Upper lobe of left lung (tissue), 6 donors: Measurements from ENCODE around the gene DISC1. TPM values are rescaled to one million over a fixed set of nuclear protein-coding genes. Genes with fewer than 3 reads are reported as not detected.

Source experiments
- ATAC-seq, 2 donors: fragments of 200-7000 bp; cut with Tn5 transposase; one replicate each; pipeline ENCODE4 v1.9.1; 2022; ENCODE audit warnings: mild to moderate bottlenecking in 2 of 2, moderate library complexity in 2 of 2; ENCODE audit not compliant: low FRiP score in 2 of 2
- DNase-seq, 2 donors: peaks; one replicate each; pipeline ENCODE4 v3.0.0-alpha.2; 2019 to 2020
- H3K27ac ChIP-seq, 4 donors: fragments of 200-600 bp; sonication (generic); one replicate each; pipeline ENCODE4 v1.5.1; 2016 to 2019
- H3K27me3 ChIP-seq, 4 donors: fragments of 200-600 bp; sonication (generic); one replicate each; pipeline ENCODE4 v1.5.1; 2017 to 2019
- H3K36me3 ChIP-seq, 4 donors: fragments of 200-600 bp; sonication (generic); one replicate each; pipeline ENCODE4 v1.5.1; 2016 to 2019
- H3K4me1 ChIP-seq, 4 donors: fragments of 200-600 bp; sonication (generic); one replicate each; pipeline ENCODE4 v1.5.1; 2018 to 2019
- H3K4me3 ChIP-seq, 4 donors: fragments of 200-600 bp; sonication (generic); one replicate each; pipeline ENCODE4 v1.5.1; 2017 to 2019; ENCODE audit warnings: mild to moderate bottlenecking in 2 of 4, moderate library complexity in 1 of 4
- H3K9me3 ChIP-seq, 4 donors: fragments of 200-600 bp; sonication (generic); one replicate each; pipeline ENCODE4 v1.5.1; 2018 to 2019
- EP300 ChIP-seq, 4 donors: sonication (generic); formaldehyde crosslinking; IDR thresholded peaks; one replicate each; pipeline ENCODE4 v1.5.1; 2017; ENCODE audit warnings: antibody characterized with exemption in 4 of 4, control low read depth in 2 of 4
- POLR2A ChIP-seq, 4 donors: fragments of 450-650 bp; IDR thresholded peaks; one replicate each; pipeline ENCODE4 v1.5.1; 2016 to 2017; ENCODE audit warnings: antibody characterized with exemption in 4 of 4, mild to moderate bottlenecking in 2 of 4
- POLR2AphosphoS5 ChIP-seq, 2 donors: sonication (generic); formaldehyde crosslinking; IDR thresholded peaks; one replicate each; pipeline ENCODE4 v1.5.1; 2017; ENCODE audit warnings: antibody characterized with exemption in 2 of 2
- WGBS, 2 donors: methylation state at CpG; one replicate each; pipeline ENCODE4 v1.1.5; 2017 to 2018; 5-methylcytosine and 5-hydroxymethylcytosine counted together
- total RNA-seq, 6 donors: library from RNA; depleted of rRNA in 4 of 6; stranded (reverse); fragments of >200 nt in 4 of 6; gene quantifications; one replicate each; pipeline versions ENCODE4 v1.1.0 to v1.2.1, GENCODE V29; 2016 to 2021
- TF ChIP-seq, protein P1 (sequence below), 6 experiments: fragments of 450-650 bp in 4 of 6; fragments of 200-600 bp in 2 of 6; sonication (generic) in 2 of 6; IDR thresholded peaks; one replicate each; pipeline ENCODE4 v1.5.1; 2016 to 2019; ENCODE audit warnings: antibody characterized with exemption in 6 of 6
- donor health status: DM: no; HTN: no; CAD: no; lungs with moderate emphysema.
- donor health status: DM: no; HTN: yes; CAD: no; lungs with severe emphysema.

Gene DISC1
- total RNA-seq, 6 donors from 2014 or later, result 6.1 to 16.8 (median 10.5) TPM

DNA sequence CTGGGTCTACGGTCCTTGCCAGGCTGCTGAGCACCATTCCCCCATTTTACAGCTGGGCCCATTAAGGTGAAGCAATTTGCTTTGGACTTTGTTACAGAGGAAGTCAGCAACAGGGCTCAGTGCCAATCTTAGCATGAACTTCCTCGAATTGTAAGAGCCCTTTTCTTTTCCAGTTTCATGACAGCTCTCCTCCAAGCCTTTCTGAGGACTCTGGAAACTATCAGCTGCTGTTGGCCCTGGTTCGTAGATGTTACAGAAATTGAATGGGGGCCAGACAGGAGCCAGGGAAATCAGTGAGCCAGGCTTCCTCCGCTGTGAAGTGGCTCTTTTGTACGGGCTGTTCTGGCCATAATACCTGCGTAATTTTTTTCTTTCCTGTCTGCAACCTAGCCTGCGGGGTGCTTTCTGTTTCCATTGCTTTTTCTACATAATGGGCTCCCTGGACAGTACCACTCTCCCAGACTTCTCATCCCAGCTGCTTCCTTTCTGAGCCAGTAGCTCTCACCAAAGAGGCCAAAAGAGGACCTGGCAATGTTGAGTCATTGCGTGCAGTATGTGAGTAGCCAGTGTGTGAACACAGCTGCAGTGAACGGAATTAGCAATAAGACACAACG, 386.3 kb downstream of the DISC1 start:
- peak in 1 of 2 donors; percentile 39 for DNase-seq
- ATAC-seq, result peak; percentile 76 to 82
- TF ChIP-seq POLR2A (IDR thresholded peaks at IDR 0.05) (no peak), EP300 (IDR thresholded peaks at IDR 0.05) (no peak), POLR2AphosphoS5 (IDR thresholded peaks at IDR 0.05) (peak in 1 of 2 donors; percentile 25)
- TF ChIP-seq, protein P1, sequence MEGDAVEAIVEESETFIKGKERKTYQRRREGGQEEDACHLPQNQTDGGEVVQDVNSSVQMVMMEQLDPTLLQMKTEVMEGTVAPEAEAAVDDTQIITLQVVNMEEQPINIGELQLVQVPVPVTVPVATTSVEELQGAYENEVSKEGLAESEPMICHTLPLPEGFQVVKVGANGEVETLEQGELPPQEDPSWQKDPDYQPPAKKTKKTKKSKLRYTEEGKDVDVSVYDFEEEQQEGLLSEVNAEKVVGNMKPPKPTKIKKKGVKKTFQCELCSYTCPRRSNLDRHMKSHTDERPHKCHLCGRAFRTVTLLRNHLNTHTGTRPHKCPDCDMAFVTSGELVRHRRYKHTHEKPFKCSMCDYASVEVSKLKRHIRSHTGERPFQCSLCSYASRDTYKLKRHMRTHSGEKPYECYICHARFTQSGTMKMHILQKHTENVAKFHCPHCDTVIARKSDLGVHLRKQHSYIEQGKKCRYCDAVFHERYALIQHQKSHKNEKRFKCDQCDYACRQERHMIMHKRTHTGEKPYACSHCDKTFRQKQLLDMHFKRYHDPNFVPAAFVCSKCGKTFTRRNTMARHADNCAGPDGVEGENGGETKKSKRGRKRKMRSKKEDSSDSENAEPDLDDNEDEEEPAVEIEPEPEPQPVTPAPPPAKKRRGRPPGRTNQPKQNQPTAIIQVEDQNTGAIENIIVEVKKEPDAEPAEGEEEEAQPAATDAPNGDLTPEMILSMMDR (IDR thresholded peaks at IDR 0.05), result no peak
- Histone ChIP-seq H3K9me3 (no peaks in the 10 kb centered on the region), H3K4me1 (peaks cover 8 to 18% (median 11%) of the 10 kb centered on the region in 4 donors), H3K36me3 (no peaks in the 10 kb centered on the region), H3K4me3 (peak overlapping the region in 2 of 4 donors; percentile 11 to 19), H3K27ac (peak overlapping the region; percentile 28 to 53 (median 44)), H3K27me3 (no peaks in the 10 kb centered on the region)
- 39 to 40% methylated on average over 10 of the region's 10 CpGs for WGBS, 2 donors

DNA sequence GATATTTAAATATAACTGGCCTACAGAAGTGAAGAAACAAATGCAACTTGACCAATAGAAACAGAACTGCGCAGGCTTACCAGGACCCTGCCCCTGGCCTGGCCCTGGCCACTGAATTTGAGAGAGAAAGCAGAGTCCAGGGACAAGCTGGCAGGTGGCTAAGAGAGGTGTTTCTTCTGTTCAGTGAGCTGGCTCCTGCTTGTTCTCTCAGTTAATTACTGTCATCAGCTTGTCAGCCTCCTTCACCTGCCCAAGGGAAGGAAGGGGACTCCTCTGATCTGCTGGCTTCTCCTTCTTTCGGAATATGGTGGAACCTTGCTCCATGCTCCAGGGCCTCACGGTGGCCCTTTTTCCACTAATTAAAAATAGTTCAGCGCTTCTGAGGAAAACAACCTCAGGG, 388.4 kb downstream of the DISC1 start:
- Histone ChIP-seq H3K36me3 (no peaks in the 10 kb centered on the region), H3K4me3 (no peak overlapping the region), H3K4me1 (peaks cover 8 to 18% (median 11%) of the 10 kb centered on the region in 4 donors), H3K27ac (no peak overlapping the region), H3K27me3 (no peaks in the 10 kb centered on the region), H3K9me3 (no peaks in the 10 kb centered on the region)
- WGBS, 2 donors, result 97 to 100% methylated on average over 4 of the region's 4 CpGs
- DNase-seq, result no peak
- ATAC-seq, result no peak
- no peak for TF ChIP-seq POLR2A (IDR thresholded peaks at IDR 0.05)
- TF ChIP-seq, protein P1 (IDR thresholded peaks at IDR 0.05), result no peak
- no peak for TF ChIP-seq POLR2AphosphoS5 (IDR thresholded peaks at IDR 0.05)
- no peak for TF ChIP-seq EP300 (IDR thresholded peaks at IDR 0.05)

DNA sequence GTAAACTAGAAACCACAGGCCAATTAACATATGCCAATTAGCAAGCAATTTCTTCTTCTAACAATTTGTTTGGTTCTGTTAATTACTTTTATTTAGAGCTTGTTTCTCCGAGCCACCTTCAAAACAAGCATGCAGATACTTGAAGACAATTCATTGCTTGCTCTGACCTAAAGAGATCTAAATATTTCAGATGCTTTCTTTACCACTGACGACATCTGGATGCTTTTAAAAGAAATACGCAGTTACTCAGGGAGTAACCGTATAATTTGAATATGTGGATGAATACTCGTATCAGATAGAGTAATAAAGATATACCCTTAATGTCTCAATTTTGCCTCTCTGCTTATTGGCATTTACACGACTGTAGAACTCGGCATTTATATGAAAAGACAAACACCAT, 390.0 kb downstream of the DISC1 start:
- Histone ChIP-seq H3K9me3 (no peaks in the 10 kb centered on the region), H3K4me1 (peaks cover 8 to 18% (median 11%) of the 10 kb centered on the region in 4 donors), H3K36me3 (no peaks in the 10 kb centered on the region), H3K27me3 (no peaks in the 10 kb centered on the region), H3K4me3 (no peak overlapping the region), H3K27ac (no peak overlapping the region)
- ATAC-seq (no peak), DNase-seq (no peak)
- 91 to 95% methylated on average over 7 of the region's 7 CpGs for WGBS, 2 donors
- TF ChIP-seq EP300 (IDR thresholded peaks at IDR 0.05) (no peak), POLR2AphosphoS5 (IDR thresholded peaks at IDR 0.05) (no peak), POLR2A (IDR thresholded peaks at IDR 0.05) (no peak)

DNA sequence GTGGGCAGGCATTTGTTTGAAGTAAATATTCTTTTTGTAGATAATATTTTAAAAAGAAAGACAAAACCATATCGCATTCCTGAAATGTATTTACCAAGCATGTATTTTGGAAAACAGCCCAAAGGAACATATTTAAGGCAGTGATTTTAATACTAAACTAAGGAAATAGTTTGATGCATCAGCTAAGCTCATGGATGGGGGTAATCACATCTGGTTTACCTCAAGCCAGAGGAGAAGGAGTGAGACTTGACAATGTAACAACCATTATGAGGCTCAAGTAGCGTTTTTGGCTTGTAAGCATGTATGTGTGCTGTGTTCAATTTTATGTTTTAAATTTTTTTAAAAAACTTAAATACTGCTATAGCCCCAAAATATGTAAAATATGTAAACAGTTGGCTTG, 390.5 kb downstream of the DISC1 start:
- H3K36me3 ChIP-seq, result no peaks in the 10 kb centered on the region
- H3K4me1 ChIP-seq, result peaks cover 8 to 18% (median 11%) of the 10 kb centered on the region in 4 donors
- H3K27ac ChIP-seq, result no peak overlapping the region
- ATAC-seq (no peak), DNase-seq (no peak)
- TF ChIP-seq EP300 (IDR thresholded peaks at IDR 0.05) (no peak), POLR2A (IDR thresholded peaks at IDR 0.05) (no peak), POLR2AphosphoS5 (IDR thresholded peaks at IDR 0.05) (no peak)
- TF ChIP-seq, protein P1 (IDR thresholded peaks at IDR 0.05), result no peak
- 82 to 92% methylated on average over 2 of the region's 2 CpGs for WGBS, 2 donors
- no peaks in the 10 kb centered on the region for H3K27me3 ChIP-seq
- H3K9me3 ChIP-seq, result no peaks in the 10 kb centered on the region
- H3K4me3 ChIP-seq, result no peak overlapping the region

DNA sequence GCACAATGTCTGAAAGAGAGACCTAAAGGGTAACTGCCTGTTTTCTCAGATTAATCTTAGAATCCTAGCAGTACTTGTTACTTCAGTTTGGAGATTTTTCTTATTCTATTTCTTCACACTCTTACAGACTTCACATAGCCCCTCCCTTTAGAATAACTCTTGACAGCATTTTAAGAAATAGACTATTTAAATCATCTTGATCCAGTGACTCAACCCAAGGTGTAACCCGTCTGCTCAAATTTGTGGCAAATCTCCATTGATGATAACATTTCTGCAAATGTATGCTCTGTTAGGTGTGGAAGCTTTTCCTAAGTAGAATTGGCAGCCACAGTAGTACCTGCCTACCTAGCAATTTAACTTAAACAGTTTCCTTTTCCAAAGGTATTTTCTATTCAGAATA, 391.2 kb downstream of the DISC1 start:
- H3K4me3 ChIP-seq, result no peak overlapping the region
- no peak overlapping the region for H3K27ac ChIP-seq
- WGBS, 2 donors, result 86 to 88% methylated on average over 1 of the region's 1 CpG
- no peaks in the 10 kb centered on the region for H3K36me3 ChIP-seq
- DNase-seq, result no peak
- peaks cover 5 to 12% (median 8%) of the 10 kb centered on the region in 4 donors for H3K4me1 ChIP-seq
- TF ChIP-seq POLR2A (IDR thresholded peaks at IDR 0.05) (no peak), EP300 (IDR thresholded peaks at IDR 0.05) (no peak), POLR2AphosphoS5 (IDR thresholded peaks at IDR 0.05) (no peak)
- TF ChIP-seq, protein P1 (IDR thresholded peaks at IDR 0.05), result no peak
- H3K9me3 ChIP-seq, result no peaks in the 10 kb centered on the region
- no peaks in the 10 kb centered on the region for H3K27me3 ChIP-seq
- no peak for ATAC-seq
